B cell (primary cell): Measurements from ENCODE around the gene MSH3. TPM values are rescaled to one million over a fixed set of nuclear protein-coding genes. Genes with fewer than 3 reads are reported as not detected.

Experiments
- ATAC-seq: fragments of 200-7000 bp; cut with Tn5 transposase; one replicate; pipeline ENCODE4 v1.10.0; 2021; ENCODE audit warnings: low read depth, mild to moderate bottlenecking, moderate number of reproducible peaks, moderate library complexity
- CTCF ChIA-PET: fragments of 350-600 bp; sonication (Branson Sonifier 250); formaldehyde crosslinking; loops from one replicate; lab custom pipeline; 2021; ENCODE audit warnings: antibody characterized with exemption, inconsistent platforms; lab: Charles Lee
- POLR2A ChIA-PET: fragments of 350-600 bp; sonication (Branson Sonifier 250); formaldehyde crosslinking; loops from one replicate; lab custom pipeline; 2021; ENCODE audit warnings: antibody characterized with exemption; lab: Charles Lee
- DNase-seq: peaks from one replicate; pipeline ENCODE4 v3.0.0; 2013
- H2AFZ ChIP-seq: 2 replicates; pipeline ENCODE4 v1.6.1; 2012; ENCODE audit warnings: mild to moderate bottlenecking, low read depth, low read length; ENCODE audit not compliant: insufficient read depth, poor library complexity, severe bottlenecking
- H3K27ac ChIP-seq, 2 donors: 1 replicate in 1 of 2; 2 replicates in 1 of 2; pipeline ENCODE4 v1.5.1; 2012 to 2013; ENCODE audit warnings: low read length in 2 of 2, mild to moderate bottlenecking in 2 of 2, moderate library complexity in 1 of 2
- H3K27me3 ChIP-seq, 4 experiments: fragments of 200-600 bp in 1 of 4; sonication (generic) in 1 of 4; replicated peaks in 1 of 4; 1 replicate in 2 of 4; 2 replicates in 2 of 4; pipeline versions ENCODE4 v1.6.1 to v1.7.0; 2013 to 2016; ENCODE audit warnings: low read length in 3 of 4, mild to moderate bottlenecking in 2 of 4, mixed read lengths in 1 of 4, moderate library complexity in 1 of 4; ENCODE audit not compliant: insufficient read depth in 4 of 4, control insufficient read depth in 3 of 4; ENCODE audit errors: control extremely low read depth in 1 of 4
- H3K36me3 ChIP-seq, 2 experiments: replicated peaks in 1 of 2; 1 replicate in 1 of 2; 2 replicates in 1 of 2; pipeline versions ENCODE4 v1.6.1 to v1.7.1; 2013; ENCODE audit warnings: low read length in 1 of 2; ENCODE audit not compliant: insufficient read depth in 2 of 2, control insufficient read depth in 1 of 2; ENCODE audit errors: control extremely low read depth in 1 of 2, extremely low read depth in 1 of 2
- H3K4me1 ChIP-seq, 2 donors: fragments of 200-600 bp in 1 of 2; sonication (generic) in 1 of 2; 1 replicate in 1 of 2; 2 replicates in 1 of 2; pipeline versions ENCODE4 v1.5.1 to v1.6.1; 2013 to 2017; ENCODE audit warnings: low read length in 2 of 2; ENCODE audit not compliant: control insufficient read depth in 2 of 2, insufficient read depth in 2 of 2
- H3K4me2 ChIP-seq: replicated peaks from 2 replicates; pipeline ENCODE3; 2012; ENCODE audit warnings: mild to moderate bottlenecking, low read depth, low read length; ENCODE audit not compliant: poor library complexity, severe bottlenecking
- H3K4me3 ChIP-seq, 5 experiments: fragments of 200-600 bp in 1 of 5; sonication (generic) in 1 of 5; 1 replicate in 3 of 5; 2 replicates in 2 of 5; pipeline versions ENCODE4 v1.5.1 to v1.7.0; 2011 to 2016; ENCODE audit warnings: low read length in 4 of 5, mild to moderate bottlenecking in 4 of 5, low read depth in 2 of 5, control low read depth in 1 of 5, moderate library complexity in 1 of 5; ENCODE audit not compliant: insufficient read depth in 1 of 5; ENCODE audit errors: control extremely low read depth in 1 of 5, extremely low read depth in 1 of 5
- H3K79me2 ChIP-seq: fragments of 200-600 bp; sonication (generic); one replicate; pipeline ENCODE4 v1.6.0; 2016; ENCODE audit warnings: low read length; ENCODE audit not compliant: control insufficient read depth, insufficient read depth
- H3K9ac ChIP-seq: fragments of 200-600 bp; sonication (generic); 2 replicates; pipeline ENCODE4 v1.6.1; 2017; ENCODE audit warnings: mild to moderate bottlenecking, low read length, moderate library complexity
- H3K9me3 ChIP-seq, 3 donors: one replicate each; pipeline versions ENCODE4 v1.6.1 to v1.7.1; 2013; ENCODE audit warnings: low read length in 2 of 3; ENCODE audit not compliant: control insufficient read depth in 2 of 3, insufficient read depth in 1 of 3; ENCODE audit errors: control extremely low read depth in 1 of 3
- H4K20me1 ChIP-seq: 2 replicates; pipeline ENCODE4 v1.6.0; 2012; ENCODE audit warnings: mild to moderate bottlenecking, low read length; ENCODE audit not compliant: insufficient read depth, control insufficient read depth, poor library complexity, severe bottlenecking
- H3K27ac Mint-ChIP-seq: one replicate; pipeline ENCODE4 v1.8.0; 2021; ENCODE audit warnings: mixed read lengths
- H3K27me3 Mint-ChIP-seq: one replicate; pipeline ENCODE4 v1.8.0; 2021; ENCODE audit warnings: mixed read lengths
- H3K4me1 Mint-ChIP-seq: one replicate; pipeline ENCODE4 v1.8.0; 2021; ENCODE audit warnings: mixed read lengths
- H3K4me3 Mint-ChIP-seq: one replicate; pipeline ENCODE4 v1.8.0; 2021; ENCODE audit warnings: mixed read lengths
- H3K9me3 Mint-ChIP-seq: one replicate; pipeline ENCODE4 v1.8.0; 2022; ENCODE audit warnings: mixed read lengths; ENCODE audit not compliant: insufficient read depth
- EZH2 ChIP-seq: IDR thresholded peaks from 2 replicates; pipeline ENCODE4 v1.6.1; 2012; ENCODE audit warnings: borderline replicate concordance, low read depth, mild to moderate bottlenecking, moderate library complexity, low read length; ENCODE audit not compliant: insufficient read depth, poor library complexity, severe bottlenecking
- WGBS: methylation state at CpG from one replicate; pipeline ENCODE4 v1.1.5; 2013; ENCODE audit warnings: missing lambda C conversion rate; ENCODE audit not compliant: insufficient coverage; 5-methylcytosine and 5-hydroxymethylcytosine counted together
- intact Hi-C: fragments of 100-400 bp; cut with micrococcal nuclease; formaldehyde crosslinking; loops from one replicate; pipeline ENCODE4 v1.10.0; 2022
- polyA plus RNA-seq: library from polyadenylated mRNA; depleted of rRNA; stranded (reverse); fragments of >200 nt; gene quantifications from 2 replicates; pipeline ENCODE4 v1.2.3, GENCODE V29; 2012
- total RNA-seq, 2 donors: library from RNA; stranded (reverse); fragments of 120-200 nt in 1 of 2; gene quantifications; 1 replicate in 1 of 2; 2 replicates in 1 of 2; pipeline versions ENCODE4 v1.2.3 to v1.2.4, GENCODE V29; 2013 to 2022
- TF ChIP-seq, protein P1 (sequence below): fragments of 200-600 bp; IDR thresholded peaks from one replicate; pipeline ENCODE4 v1.8.0; 2022; ENCODE audit warnings: antibody characterized with exemption, mild to moderate bottlenecking

Gene MSH3
- total and polyA plus RNA-seq, 2 donors (not counting 1 experiment from before 2014, with no cell fraction given): 3.5 to 26.3 TPM

DNA sequence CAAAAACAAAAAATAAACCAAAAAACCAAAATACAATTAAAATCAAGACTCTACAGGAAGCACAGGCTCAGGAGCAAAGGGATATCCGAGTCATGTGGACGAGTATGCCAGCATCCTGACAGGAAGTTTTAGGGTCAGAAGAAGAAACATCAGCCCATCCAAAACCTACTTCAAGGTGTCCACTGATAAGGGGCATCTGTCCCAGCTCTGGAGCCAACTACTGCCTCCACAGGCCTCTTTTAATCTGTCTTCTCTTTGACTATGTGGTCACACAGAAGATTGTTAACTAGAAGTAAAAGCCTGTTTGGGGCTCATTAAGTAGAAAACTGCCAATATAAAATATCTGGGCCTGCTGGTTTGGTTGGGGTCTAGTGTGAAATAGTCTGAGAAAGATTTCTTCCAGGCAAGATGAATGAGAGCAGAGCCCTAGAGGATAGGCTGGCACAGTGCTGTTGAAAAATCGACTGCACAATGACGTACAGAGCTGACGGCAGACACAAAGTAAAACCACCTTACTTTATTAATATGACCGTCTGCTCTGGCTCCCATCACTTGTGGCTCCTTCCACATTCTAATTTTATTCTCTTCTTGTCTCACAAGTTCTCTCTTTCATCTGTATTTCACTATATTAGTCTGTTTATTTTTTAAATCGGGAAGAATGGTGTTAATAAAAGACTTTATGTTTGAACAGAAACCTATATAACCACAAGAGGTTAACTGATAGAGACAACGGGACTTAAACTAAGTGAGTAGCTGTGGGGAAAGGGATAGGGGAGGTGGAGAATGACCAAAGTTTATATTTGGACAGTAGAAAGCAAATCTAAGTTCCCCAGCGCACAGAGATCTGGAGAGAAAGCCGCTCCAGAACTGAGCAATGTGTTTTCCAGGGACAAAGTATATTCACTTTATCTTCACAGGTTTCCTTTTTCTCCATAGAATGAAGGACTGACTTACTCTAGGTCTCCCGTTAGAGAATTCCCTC, 22.9 kb upstream of the MSH3 start:
- no peak overlapping the region for H3K27ac Mint-ChIP-seq
- no peaks in the 10 kb centered on the region for H3K27me3 Mint-ChIP-seq
- TF ChIP-seq EZH2: no peak
- TF ChIP-seq, protein P1, sequence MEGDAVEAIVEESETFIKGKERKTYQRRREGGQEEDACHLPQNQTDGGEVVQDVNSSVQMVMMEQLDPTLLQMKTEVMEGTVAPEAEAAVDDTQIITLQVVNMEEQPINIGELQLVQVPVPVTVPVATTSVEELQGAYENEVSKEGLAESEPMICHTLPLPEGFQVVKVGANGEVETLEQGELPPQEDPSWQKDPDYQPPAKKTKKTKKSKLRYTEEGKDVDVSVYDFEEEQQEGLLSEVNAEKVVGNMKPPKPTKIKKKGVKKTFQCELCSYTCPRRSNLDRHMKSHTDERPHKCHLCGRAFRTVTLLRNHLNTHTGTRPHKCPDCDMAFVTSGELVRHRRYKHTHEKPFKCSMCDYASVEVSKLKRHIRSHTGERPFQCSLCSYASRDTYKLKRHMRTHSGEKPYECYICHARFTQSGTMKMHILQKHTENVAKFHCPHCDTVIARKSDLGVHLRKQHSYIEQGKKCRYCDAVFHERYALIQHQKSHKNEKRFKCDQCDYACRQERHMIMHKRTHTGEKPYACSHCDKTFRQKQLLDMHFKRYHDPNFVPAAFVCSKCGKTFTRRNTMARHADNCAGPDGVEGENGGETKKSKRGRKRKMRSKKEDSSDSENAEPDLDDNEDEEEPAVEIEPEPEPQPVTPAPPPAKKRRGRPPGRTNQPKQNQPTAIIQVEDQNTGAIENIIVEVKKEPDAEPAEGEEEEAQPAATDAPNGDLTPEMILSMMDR: no peak
- peaks cover 4% of the 10 kb centered on the region for H3K9me3 Mint-ChIP-seq
- intact Hi-C loops: no loop called here
- POLR2A ChIA-PET: no interaction called here
- H3K4me3 Mint-ChIP-seq: no peak overlapping the region
- Histone ChIP-seq H3K79me2 (no peaks in the 10 kb centered on the region), H3K4me3 (no peak overlapping the region), H3K9me3 (peaks cover 0 to 14% (median 0%) of the 10 kb centered on the region in 3 donors), H3K9ac (no peak overlapping the region), H3K36me3 (peaks cover 5 to 7% of the 10 kb centered on the region in 2 experiments), H3K4me1 (peaks cover 0 to 9% of the 10 kb centered on the region in 2 donors), H2AFZ (no peak overlapping the region), H3K27me3 (no peaks in the 10 kb centered on the region), H3K4me2 (no peak overlapping the region), H3K27ac (no peak overlapping the region), H4K20me1 (no peaks in the 10 kb centered on the region)
- WGBS: 100% methylated on average over 3 of the region's 11 CpGs
- ATAC-seq (no peak), DNase-seq (no peak)
- H3K4me1 Mint-ChIP-seq: peaks cover 6% of the 10 kb centered on the region
- CTCF ChIA-PET: no interaction called here

GRCh38 chr5:80632700-80633099, 21.8 kb upstream of the MSH3 start:
- Histone ChIP-seq H3K4me3 (no peak overlapping the region), H3K4me1 (peaks cover 0 to 9% of the 10 kb centered on the region in 2 donors), H3K27me3 (no peaks in the 10 kb centered on the region), H3K27ac (no peak overlapping the region), H3K9me3 (peaks cover 0 to 14% (median 0%) of the 10 kb centered on the region in 3 donors), H3K79me2 (no peaks in the 10 kb centered on the region), H3K4me2 (no peak overlapping the region), H3K36me3 (peaks cover 5 to 7% of the 10 kb centered on the region in 2 experiments), H3K9ac (no peak overlapping the region), H4K20me1 (no peaks in the 10 kb centered on the region), H2AFZ (no peak overlapping the region)
- H3K27ac Mint-ChIP-seq: no peak overlapping the region
- no CpG with 5 or more reads among the region's 2 CpGs for WGBS
- ChIA-PET POLR2A (no interaction called here), CTCF (interaction anchor here (0.5 kb wide), 1 partner anchor 40 kb away, joined by 3 read pairs; no protein-coding TSS in a partner anchor)
- TF ChIP-seq EZH2: no peak
- TF ChIP-seq, protein P1: no peak
- ATAC-seq (no peak), DNase-seq (no peak)
- no peaks in the 10 kb centered on the region for H3K27me3 Mint-ChIP-seq
- no peak overlapping the region for H3K4me3 Mint-ChIP-seq
- H3K9me3 Mint-ChIP-seq: peaks cover 4% of the 10 kb centered on the region
- peaks cover 6% of the 10 kb centered on the region for H3K4me1 Mint-ChIP-seq
- intact Hi-C loops: no loop called here
